Bone marrow (tissue), 2 donors: ENCODE data around the gene RORC.
"Not testable (repeated sequence)": the region's sequence is repeated elsewhere in the genome, so short reads cannot be mapped to it uniquely, and the experiment has no call there.

Source experiments
- DNase-seq, 2 donors: peaks; one replicate each; lab custom pipeline; 2025; lab: John Stamatoyannopoulos, UW

Gene RORC

DNA sequence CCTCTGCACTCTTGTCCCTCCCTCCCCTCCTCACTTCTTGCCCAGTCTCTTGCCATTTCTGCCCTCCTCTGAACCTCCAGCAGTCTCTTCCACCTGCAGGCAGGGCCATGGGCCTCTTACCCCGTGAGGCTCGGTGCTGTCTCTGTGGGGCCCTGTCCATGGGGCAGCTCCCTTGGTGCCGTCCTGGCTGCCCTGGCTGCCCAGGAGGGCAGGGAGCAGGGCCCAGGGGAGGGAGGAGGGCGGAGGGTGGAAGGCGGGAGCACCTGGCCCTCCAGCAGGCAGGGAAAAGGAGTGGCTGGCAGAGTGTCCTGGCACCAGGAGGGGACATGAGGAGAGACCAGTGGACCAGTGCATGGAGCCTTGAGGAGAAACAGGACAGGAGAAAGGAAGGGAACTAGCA lies at the start of gene RORC:
RORC (minus strand) TSS at position 198 of the 400 bp plus-strand sequence; CDS start at position 160, 38 bp downstream.
- no peak for DNase-seq

GRCh38 chr1:151875419-151876097 lies 44.0 kb upstream of the RORC start:
- DNase-seq: no peak

DNA sequence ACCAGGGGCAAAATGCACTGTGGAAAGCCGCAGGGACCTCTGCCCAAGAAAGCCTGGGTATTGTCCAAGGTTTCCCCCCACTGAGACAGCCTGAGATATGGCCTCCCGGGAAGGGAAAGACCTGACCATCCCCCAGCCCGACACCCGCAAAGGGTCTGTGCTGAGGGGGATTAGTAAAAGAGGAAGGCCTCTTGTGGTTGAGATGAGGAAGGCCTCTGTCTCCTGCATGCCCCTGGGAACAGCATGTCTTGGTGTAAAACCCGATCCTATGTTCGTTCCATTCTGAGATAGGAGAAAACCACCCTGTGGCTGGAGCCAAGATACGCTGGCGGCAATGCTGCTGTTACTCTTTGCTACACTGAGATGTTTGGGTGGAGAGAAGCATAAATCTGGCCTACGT lies 41.2 kb upstream of the RORC start:
- DNase-seq: not testable (repeated sequence)

- no peak for DNase-seq
Measured at GRCh38 chr1:151871284-151872030, 39.9 kb upstream of the RORC start.

DNA sequence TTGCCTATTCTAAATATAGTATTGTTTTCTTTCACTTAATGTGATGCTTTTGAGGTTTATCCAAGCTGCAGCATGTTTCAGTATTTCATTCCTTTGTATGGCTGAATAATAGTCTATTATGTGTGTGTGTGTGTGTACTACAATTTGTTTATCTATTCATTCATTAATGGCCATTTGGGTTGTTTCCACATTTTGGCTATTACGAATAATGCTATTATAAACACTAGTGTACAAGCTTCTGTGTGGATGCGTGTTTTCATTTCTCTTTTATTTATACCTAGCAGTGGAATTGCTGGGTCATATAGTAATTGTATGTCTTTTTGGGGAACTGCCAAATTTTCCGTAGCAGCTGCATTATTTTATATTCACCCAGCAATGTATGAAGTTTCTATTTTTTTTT lies 36.9 kb upstream of the RORC start:
- no peak for DNase-seq

DNA sequence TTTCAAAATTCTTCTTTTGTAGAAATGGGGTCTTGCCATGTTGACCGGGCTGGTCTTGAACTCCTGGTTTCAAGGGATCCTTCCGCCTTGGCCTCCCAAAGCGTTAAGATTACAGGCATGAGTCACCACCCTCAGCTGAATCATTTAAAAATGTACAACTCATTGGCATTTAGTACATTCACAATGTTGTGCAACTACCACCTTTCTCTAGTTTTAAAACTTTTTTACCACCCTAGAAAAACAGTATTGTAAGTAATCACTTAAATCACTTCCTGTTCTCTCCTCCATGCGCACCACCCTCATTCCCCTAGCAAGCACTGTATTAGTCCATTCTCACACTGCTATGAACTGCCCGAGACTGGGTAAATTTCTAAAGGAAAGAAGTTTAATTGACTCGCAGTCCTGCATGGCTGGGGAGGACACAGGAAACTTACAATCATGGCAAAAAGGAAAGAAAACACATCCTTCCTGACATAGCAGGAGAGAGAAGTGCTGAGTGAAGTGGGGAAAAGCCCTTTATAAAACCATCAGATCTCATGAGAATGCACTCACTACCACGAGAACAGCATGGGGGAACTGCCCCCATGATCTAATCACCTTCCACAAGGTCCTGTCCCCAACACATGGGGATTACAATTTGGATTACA lies 36.3 kb upstream of the RORC start:
- DNase-seq: peak in 1 of 2 donors; percentile 32

- no peak for DNase-seq
Measured at GRCh38 chr1:151867321-151867720, 35.7 kb upstream of the RORC start.

GRCh38 chr1:151864411-151864810 lies 32.8 kb upstream of the RORC start:
- DNase-seq: no peak

DNA sequence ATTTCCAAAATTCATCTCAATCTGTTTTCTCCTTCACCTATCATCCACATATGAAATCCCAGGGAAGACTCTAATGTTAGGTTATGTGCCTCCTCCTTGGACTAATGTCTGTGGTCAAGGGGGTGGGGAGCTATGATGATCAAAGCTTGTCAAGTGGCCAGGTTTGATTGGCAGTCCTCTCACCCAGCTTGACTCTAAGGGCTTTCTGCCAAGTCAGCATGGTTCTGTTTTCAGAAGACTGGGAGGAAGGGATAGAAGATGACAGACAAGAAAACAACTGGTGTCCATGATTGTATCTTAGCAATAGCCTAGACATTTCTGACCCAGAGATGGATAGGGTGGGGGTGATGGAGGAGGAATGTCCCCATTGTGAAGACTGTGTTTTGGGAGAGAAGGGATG lies 31.0 kb upstream of the RORC start:
- no peak for DNase-seq

- DNase-seq: no peak
Measured at GRCh38 chr1:151860504-151861187, 29.0 kb upstream of the RORC start.

GRCh38 chr1:151859891-151860293 lies 28.3 kb upstream of the RORC start:
- DNase-seq: no peak

- no peak for DNase-seq
Measured at GRCh38 chr1:151858886-151859665, 27.5 kb upstream of the RORC start.

DNA sequence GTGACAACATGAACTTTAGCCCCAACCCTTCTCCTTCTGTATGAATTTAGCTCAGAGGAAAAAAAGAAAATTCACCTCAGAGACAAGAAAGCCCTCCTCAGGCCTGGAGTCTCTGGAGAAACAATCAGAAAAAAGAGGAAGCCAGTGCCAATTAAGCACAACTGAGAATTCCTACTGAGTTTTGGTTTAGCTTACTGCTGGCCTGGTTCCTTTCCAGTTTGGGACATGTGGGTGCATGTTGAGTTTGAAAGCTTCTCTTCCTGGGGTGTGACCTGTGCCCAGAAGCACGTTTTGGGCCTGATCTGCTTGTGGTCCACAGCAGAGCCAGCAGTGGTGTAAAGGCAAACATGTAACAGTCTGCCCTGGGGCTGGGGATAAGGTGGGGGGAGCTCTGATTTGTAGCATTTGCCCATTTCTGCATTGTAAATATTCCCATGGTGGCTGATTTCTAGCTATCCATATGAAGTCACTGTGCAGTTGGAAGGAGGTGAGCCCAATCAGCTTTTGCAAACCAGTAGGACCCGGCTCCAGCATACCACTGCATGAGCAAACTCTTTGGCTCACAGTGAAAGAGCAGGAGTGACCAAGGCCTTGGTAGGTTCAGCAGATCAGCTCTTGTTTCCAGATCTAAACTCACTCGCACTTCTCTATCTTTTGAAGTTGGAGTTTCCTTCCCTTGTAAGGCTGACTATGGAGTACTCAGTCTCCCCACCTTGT lies 26.6 kb upstream of the RORC start:
- DNase-seq: no peak

DNA sequence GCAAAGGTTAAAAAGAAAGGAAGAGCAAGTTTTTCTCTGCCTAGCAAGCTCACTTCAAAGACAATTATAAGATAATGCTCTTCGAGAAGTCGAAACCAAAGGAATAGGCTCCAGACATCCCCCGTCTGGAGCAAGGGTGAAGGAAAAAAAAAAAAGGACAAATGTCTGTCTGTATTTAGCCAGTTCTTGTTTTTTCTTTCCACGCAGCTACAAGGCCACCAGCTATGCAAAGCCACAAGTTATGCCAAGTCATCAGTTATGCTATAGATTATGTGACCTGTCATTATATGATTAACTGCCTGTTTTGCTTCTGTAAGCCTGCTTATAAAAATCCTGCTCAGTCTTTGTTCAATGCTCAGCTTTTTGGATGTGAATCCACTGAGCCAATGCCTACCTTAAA lies 24.3 kb upstream of the RORC start:
- DNase-seq: no peak

GRCh38 chr1:151855516-151855915 lies 23.9 kb upstream of the RORC start:
- not testable (repeated sequence) for DNase-seq

DNA sequence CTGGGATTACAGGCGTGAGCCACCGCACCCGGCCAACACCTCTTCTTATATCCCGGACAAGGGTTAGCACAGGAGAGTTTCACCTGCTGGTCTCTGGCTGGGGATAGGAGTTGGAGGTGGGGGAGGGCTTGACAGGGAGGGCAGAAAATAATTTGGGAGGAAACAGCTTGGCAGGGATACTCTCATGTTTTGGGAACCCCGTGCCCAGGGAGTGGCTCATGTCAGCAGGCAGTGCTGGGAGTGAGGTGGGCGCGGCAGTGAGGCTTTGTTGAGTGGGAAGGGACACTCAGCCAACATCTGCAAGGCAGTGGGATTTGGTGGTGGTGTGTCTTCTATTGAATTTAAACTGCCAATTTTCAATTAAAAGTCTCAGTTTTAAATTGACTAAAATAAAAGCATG lies 23.1 kb upstream of the RORC start:
- no peak for DNase-seq

GRCh38 chr1:151853411-151853943 lies 21.9 kb upstream of the RORC start, which contains the start of gene THEM5:
Gene THEM5 (minus strand): TSS chr1:151853712. CDS start chr1:151853565, 147 bp downstream.
- DNase-seq: no peak

- no peak for DNase-seq
Measured at GRCh38 chr1:151852733-151853132, 21.1 kb upstream of the RORC start.

GRCh38 chr1:151851886-151852285 lies 20.3 kb upstream of the RORC start:
- DNase-seq: no peak

GRCh38 chr1:151849871-151850270 lies 18.3 kb upstream of the RORC start:
- DNase-seq: no peak

DNA sequence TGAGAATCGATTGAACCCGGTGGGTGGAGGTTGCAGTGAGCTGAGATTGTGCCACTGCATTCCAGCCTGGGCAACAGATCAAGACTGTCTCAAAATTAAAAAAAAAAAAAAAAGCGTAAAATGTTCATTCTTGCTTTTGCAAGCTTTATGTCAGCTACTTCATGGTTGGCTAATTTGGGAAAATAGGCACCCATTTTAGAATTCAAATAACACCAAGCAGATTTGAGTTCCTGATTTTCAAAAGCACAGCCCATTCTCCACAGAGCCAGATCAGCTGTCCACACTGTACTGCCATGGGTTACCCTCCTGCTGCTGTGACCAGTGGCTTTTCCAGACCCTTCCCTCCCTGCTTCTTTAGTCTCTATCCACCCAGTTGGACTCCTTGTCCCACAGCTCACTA lies 17.5 kb upstream of the RORC start:
- DNase-seq: no peak
